ENCODE measurements around the gene SHC1.

SHC1 gene

DNA sequence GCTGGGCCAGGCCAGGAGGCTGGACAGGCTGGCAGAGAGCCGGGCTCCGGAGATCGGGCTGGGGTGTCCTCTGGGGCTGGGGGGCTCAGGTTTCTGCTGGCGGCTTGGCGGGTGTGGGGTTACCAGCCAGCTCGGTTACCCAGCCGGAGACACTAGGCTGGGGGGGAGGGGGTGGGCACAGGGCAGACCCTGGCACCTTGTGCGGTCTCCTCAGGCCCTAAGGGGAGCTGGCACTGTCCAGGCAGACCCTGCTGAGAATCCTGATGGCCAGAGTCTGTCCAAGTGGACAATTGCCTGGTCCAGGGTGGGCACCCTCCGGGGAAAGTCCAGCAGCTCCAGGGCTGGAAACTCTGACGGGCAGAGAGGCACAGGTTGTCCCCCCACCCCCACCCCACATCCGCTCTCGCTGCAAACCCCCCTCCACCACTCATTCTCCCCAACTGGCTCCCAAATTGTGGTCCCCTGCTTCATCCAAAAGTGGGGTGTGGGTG, 38.7 kb upstream of the SHC1 start:
- no peak for DNase-seq (ENCODE audit: extremely low read depth in 1 of 2, low read depth in 1 of 2)

GRCh38 chr1:155008015-155008941, 37.7 kb upstream of the SHC1 start:
- no peak for DNase-seq (ENCODE audit: extremely low read depth in 1 of 2, low read depth in 1 of 2)

GRCh38 chr1:155007251-155007828, 36.8 kb upstream of the SHC1 start:
- no peak for DNase-seq (ENCODE audit: extremely low read depth in 1 of 2, low read depth in 1 of 2)

- no peak for DNase-seq (ENCODE audit: extremely low read depth in 1 of 2, low read depth in 1 of 2)
Observed at GRCh38 chr1:155006601-155007101, 36.1 kb upstream of the SHC1 start.

- no peak for DNase-seq (ENCODE audit: extremely low read depth in 1 of 2, low read depth in 1 of 2)
Observed at GRCh38 chr1:155005076-155006011, 34.8 kb upstream of the SHC1 start.

- no peak for DNase-seq (ENCODE audit: extremely low read depth in 1 of 2, low read depth in 1 of 2)
Observed at GRCh38 chr1:155004352-155005075, 34.0 kb upstream of the SHC1 start.

DNA sequence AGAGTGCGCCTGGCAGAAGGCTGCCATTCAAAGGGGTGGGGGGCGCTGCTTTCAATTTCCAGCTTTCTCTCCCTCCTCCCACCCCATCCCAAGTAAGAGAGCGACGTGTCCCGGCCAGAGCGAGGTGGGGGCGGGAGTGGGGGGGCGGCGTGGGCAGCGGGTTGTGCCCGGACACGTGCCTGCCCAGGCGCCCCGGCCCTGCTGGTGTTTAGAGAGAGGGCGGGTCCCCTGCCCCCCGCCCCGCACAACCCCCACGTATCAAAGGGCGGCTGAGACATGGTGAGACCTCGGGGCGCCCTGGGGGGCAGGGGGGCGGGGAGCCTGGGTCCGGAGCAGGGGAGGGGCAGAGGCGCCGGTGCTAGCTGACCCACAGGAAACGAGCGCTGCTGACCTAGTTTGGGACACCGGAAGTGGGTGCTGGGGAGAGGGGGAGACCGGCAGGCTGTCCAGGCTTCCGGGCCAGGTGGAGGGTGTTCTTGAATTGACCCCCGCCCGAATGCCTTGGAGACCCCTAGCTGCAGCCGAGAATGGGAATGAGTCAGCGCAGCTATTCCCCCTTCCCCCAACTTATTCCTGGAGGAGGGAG, 33.3 kb upstream of the SHC1 start:
- no peak for DNase-seq (ENCODE audit: extremely low read depth in 1 of 2, low read depth in 1 of 2)

DNA sequence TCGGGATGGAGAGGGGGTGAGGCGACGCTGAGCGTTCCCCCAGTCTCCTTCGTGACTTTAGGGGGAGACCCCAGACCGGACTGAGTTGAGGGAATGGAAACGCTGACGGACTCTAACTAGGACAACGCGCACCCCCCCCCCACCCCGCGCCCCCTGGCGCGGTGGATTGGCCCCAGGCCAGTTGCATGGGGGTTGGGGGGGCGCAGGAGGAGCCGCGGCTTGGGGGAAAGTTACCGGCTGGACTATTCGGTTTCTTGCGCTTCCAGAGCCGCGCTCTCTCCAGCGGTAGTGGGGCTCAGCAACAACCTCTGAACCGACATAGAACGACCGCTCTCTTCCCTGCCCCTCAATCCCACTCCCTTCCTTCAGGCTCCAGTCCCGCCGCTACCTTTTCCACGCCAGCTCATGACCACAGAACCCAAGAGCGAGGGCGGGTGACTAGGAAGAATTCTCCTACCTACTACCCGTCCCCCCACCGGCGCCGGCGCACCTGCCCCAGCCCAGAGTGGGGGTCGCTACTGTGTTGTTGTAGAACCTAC, 32.7 kb upstream of the SHC1 start:
- no peak for DNase-seq (ENCODE audit: extremely low read depth in 1 of 2, low read depth in 1 of 2)

DNA sequence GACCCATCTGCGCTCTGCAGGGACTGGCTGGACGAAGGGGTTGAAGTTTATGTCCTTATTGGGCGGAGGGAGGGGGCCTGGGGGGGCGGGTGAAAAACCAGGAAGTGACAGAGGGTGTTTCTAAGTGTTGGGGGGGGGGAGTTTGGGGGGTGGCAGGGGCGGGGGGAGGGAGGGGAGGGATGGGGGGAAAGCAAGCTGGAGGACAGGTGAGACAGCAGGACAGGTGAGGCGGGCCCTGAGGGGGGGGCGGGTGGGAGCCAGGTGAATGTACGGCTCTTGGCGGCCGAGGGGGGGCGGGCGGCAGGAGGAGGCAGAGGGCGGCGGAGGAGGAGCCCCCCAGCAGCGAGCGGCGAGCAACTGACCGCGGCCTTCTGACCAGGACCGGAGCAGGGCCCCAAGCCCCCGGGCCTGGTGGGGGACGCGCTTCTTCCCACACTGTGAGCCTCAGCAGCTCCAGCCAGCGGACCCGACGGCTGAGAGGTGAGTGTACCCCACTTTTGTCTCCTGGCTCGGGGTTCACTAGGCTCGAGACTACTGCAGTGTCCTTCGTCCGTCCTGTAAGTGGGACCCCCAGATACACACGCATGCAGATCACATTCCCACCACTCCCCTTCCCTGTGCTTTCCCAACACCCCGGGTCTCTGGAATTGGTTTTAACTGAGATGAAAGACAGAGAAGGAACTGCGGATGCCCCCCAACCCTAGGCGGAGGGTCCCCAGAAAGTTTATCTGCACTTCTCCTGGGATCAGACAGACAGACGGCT, 32.1 kb upstream of the SHC1 start, which contains the start of gene ZBTB7B:
Gene ZBTB7B, plus strand, starts transcription at position 339 of the 763 bp plus-strand sequence. CDS start 11,859 bp downstream, outside the sequence.
- DNase-seq (ENCODE audit: extremely low read depth in 1 of 2, low read depth in 1 of 2) = no peak

DNA sequence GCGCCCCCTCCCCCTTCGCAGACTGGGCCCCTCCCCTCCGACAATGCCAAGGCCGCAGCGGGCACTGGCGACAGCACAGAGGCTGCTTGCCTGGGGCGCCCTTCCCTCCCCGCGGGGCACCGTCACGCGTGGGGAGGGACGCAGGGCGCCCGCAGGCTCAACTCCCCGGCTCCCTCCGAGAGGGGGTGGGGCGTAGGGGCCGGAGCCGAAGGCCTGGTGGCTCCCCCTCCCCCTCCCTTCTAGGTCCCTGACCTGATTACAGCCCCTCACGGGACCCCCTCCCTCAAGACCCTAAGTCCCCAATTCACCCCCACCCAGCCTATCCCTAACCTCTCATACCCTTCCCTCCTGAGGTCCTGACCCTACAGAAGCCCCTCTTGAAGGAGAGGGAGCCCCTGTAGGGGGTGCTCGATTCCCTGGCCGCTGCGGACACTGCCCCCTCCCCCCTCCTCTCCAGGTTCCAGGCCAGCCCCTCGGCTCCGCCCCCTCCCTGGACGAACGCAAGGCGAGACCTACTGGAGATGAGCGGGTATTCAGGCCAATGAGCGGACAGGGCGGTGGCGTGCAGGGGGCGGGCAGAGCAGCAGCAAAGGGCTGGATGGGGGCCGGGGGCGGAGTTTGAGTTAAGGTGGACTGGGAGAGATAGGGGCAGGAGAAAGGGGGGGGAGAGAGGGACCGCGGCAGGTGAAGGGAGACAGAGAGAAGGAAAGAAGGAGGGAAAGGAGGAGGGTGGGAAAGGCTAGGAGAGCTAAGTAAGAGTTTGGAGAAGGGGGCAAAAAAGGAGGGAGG, 31.3 kb upstream of the SHC1 start:
- peak; percentile 93 to 96 for DNase-seq (ENCODE audit: extremely low read depth in 1 of 2, low read depth in 1 of 2)

DNA sequence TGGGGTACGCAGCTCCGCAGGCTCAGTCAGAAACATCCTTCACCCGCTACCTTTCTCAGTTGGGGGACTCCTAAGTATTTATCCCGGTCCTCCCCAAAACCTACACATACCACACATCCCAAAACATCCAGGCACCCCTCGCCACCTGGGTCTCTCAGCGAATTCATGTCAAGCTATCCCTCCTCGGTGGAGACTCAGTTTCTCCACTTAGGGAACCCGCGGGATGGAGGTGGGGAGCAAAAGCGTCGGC, 30.8 kb upstream of the SHC1 start:
- DNase-seq (ENCODE audit: extremely low read depth in 1 of 2, low read depth in 1 of 2) = no peak

- DNase-seq (ENCODE audit: extremely low read depth in 1 of 2, low read depth in 1 of 2) = peak; percentile 48 to 67
Observed at GRCh38 chr1:155000726-155001424, 30.3 kb upstream of the SHC1 start.

DNA sequence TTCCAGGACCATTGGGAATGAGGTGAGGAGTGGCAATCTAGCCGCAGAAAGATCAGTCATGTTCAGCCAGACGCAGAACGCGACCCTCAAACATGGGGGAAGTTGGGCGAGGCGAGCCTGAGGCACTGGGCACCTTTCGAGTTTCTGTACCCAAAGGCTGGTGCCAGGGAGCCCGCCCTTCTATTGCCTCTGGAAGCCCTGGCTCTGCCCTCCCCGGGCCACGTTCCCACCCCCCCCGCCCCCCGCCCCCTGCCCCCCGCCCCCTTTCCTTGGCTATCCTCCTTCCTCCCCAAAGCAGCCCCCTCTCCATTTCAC, 29.8 kb upstream of the SHC1 start:
- DNase-seq (ENCODE audit: extremely low read depth in 1 of 2, low read depth in 1 of 2) = no peak

- DNase-seq (ENCODE audit: extremely low read depth in 1 of 2, low read depth in 1 of 2) = no peak
Observed at GRCh38 chr1:154999571-155000410, 29.2 kb upstream of the SHC1 start.

DNA sequence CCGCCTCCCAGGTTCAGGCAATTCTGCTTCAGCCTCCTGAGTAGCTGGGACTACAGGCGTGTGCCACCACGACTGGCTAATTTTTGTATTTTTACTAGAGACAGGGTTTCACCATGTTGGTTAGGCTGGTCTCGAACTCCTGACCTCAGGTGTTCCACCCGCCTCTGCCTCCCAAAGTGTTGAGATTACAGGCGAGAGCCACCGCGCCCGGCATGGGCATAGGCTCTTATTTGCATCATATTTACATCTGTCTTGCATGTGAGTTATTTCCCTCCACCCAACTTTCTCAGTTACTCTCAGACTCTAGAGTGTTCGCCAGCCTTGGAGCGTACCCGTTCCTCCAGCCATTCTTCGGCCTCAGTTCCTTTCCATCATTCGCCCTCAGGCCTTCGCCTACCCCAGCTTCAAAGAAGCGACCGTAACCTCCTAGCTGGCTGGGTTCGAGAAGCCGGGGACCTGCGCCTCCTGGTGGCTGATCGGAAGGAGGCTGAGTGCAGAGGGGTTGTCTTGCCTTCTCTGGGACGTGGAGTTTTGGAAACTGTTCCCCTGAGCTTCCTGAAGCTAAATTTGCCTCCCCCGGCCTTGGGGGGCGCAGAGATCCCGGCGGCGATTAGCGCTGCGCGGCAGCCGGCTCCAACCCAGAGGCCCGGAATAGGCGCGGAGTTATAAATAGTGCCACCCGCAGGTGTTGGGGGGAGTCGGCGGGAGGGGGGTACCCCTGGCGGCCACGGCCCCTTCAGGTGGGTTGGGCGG, 28.4 kb upstream of the SHC1 start:
- DNase-seq (ENCODE audit: extremely low read depth in 1 of 2, low read depth in 1 of 2) = peak; percentile 46 to 51

- DNase-seq (ENCODE audit: extremely low read depth in 1 of 2, low read depth in 1 of 2) = no peak
Observed at GRCh38 chr1:154998201-154998780, 27.7 kb upstream of the SHC1 start.
